ENCODE measurements around the gene FHOD3.

GRCh38 chr18:36771245-36771644, 473.7 kb downstream of the FHOD3 start:
- no peak for TF ChIP-seq EP300 (IDR thresholded peaks at IDR 0.05)
- TF ChIP-seq HOXB5 (CRISPR knock-in tag; IDR thresholded peaks at IDR 0.05): no peak
- TF ChIP-seq POLR2A (IDR thresholded peaks at IDR 0.05; ENCODE audit: low read length): no peak
- no peak for TF ChIP-seq CTCF (IDR thresholded peaks at IDR 0.05)
- no peak for TF ChIP-seq ZSCAN20 (CRISPR knock-in tag; IDR thresholded peaks at IDR 0.05)
- TF ChIP-seq REST (IDR thresholded peaks at IDR 0.05): no peak
- TF ChIP-seq KDM5A (IDR thresholded peaks at IDR 0.05): no peak
